Omental fat pad (tissue), 4 donors: ENCODE results near the gene TRIP4. TPM values are rescaled to one million over a fixed set of nuclear protein-coding genes. Genes with fewer than 3 reads are reported as not detected.
A peak's percentile ranks its signal among the peaks of the same experiment; 100 is the strongest.
"Not testable (repeated sequence)": the region's sequence is repeated elsewhere in the genome, so short reads cannot be mapped to it uniquely, and the experiment has no call there.

ENCODE experiments used
- ATAC-seq: fragments of 150-250 bp; one replicate; pipeline ENCODE4 v1.9.1; 2016; ENCODE audit warnings: mild to moderate bottlenecking, moderate library complexity; ENCODE audit not compliant: low FRiP score
- DNase-seq: peaks from one replicate; pipeline ENCODE4 v3.0.0-alpha.2; 2019; ENCODE audit warnings: low spot score
- total RNA-seq, 4 donors: library from RNA; depleted of rRNA; stranded (reverse); fragments of >200 nt; gene quantifications; one replicate each; pipeline ENCODE4 v1.1.0, GENCODE V29; 2016
- TF ChIP-seq, protein P1 (sequence below), 3 donors: fragments of 450-650 bp; IDR thresholded peaks; one replicate each; pipeline ENCODE4 v1.5.1; 2016 to 2017; ENCODE audit warnings: antibody characterized with exemption in 3 of 3, mild to moderate bottlenecking in 3 of 3, moderate library complexity in 2 of 3

The TRIP4 gene
- total RNA-seq, 4 donors from 2014 or later: 9.0 to 20.0 (median 11.4) TPM

- TF ChIP-seq, protein P1, sequence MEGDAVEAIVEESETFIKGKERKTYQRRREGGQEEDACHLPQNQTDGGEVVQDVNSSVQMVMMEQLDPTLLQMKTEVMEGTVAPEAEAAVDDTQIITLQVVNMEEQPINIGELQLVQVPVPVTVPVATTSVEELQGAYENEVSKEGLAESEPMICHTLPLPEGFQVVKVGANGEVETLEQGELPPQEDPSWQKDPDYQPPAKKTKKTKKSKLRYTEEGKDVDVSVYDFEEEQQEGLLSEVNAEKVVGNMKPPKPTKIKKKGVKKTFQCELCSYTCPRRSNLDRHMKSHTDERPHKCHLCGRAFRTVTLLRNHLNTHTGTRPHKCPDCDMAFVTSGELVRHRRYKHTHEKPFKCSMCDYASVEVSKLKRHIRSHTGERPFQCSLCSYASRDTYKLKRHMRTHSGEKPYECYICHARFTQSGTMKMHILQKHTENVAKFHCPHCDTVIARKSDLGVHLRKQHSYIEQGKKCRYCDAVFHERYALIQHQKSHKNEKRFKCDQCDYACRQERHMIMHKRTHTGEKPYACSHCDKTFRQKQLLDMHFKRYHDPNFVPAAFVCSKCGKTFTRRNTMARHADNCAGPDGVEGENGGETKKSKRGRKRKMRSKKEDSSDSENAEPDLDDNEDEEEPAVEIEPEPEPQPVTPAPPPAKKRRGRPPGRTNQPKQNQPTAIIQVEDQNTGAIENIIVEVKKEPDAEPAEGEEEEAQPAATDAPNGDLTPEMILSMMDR (IDR thresholded peaks at IDR 0.05): no peak
- ATAC-seq (peak; percentile 100), DNase-seq (peak; percentile 86)
These were observed 6.5 kb upstream of the TRIP4 start, which contains the start of gene PCLAF for GRCh38 chr15:64381000-64381751. TSS of gene PCLAF (minus strand) at chr15:64381441. CDS start at chr15:64381371, 70 bp downstream.

- no peak for ATAC-seq
- no peak for DNase-seq
- TF ChIP-seq, protein P1 (IDR thresholded peaks at IDR 0.05): no peak
These were observed 3.9 kb upstream of the TRIP4 start for GRCh38 chr15:64383760-64384159.

- ATAC-seq (no peak), DNase-seq (no peak)
- TF ChIP-seq, protein P1 (IDR thresholded peaks at IDR 0.05): no peak
These were observed 1.3 kb upstream of the TRIP4 start for GRCh38 chr15:64386291-64386690.

DNA sequence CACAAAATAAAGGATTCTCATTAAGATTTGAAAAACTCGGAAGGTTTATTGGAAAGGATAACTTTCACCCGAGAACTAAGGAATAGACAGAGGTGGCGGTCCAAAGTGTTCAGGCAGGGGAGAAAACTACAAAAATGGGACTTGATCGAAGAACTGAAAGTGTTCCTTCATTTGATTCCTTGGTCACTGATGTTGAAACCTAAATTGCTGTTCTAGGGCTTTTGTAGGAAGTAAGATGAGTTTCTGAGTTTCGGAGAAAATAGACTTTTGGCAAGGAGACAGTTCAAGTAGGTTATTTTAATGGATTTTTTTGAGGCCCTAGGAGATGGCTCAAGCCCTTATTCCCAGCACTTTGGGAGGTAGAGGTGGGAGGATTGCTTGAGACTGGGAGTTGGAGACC, 1.4 kb downstream of the TRIP4 start:
- ATAC-seq: no peak
- DNase-seq: no peak
- TF ChIP-seq, protein P1 (IDR thresholded peaks at IDR 0.05): no peak

GRCh38 chr15:64392471-64392870, 4.8 kb downstream of the TRIP4 start:
- DNase-seq, ATAC-seq: not testable (repeated sequence)

GRCh38 chr15:64396789-64397188, 9.2 kb downstream of the TRIP4 start:
- no peak for ATAC-seq
- TF ChIP-seq, protein P1 (IDR thresholded peaks at IDR 0.05): no peak
- DNase-seq: no peak

GRCh38 chr15:64398575-64398974, 10.9 kb downstream of the TRIP4 start:
- DNase-seq (no peak), ATAC-seq (no peak)
- TF ChIP-seq, protein P1 (IDR thresholded peaks at IDR 0.05): no peak
